Stomach smooth muscle (tissue), 2 donors: Measurements from ENCODE around the gene KCNH2.
"Not testable (repeated sequence)": the region's sequence is repeated elsewhere in the genome, so short reads cannot be mapped to it uniquely, and the experiment has no call there.

ENCODE experiments used
- H3K27ac ChIP-seq: one replicate; pipeline ENCODE4 v1.7.0; 2013; ENCODE audit warnings: mild to moderate bottlenecking, low read length, inconsistent platforms
- H3K27me3 ChIP-seq, 2 donors: one replicate each; pipeline ENCODE4 v1.7.0; 2013; ENCODE audit warnings: low read length in 2 of 2; ENCODE audit not compliant: insufficient read depth in 2 of 2, control insufficient read depth in 1 of 2
- H3K36me3 ChIP-seq, 2 donors: one replicate each; pipeline ENCODE4 v1.7.0; 2013; ENCODE audit warnings: low read length in 2 of 2; ENCODE audit not compliant: control insufficient read depth in 2 of 2, insufficient read depth in 2 of 2
- H3K4me1 ChIP-seq: one replicate; pipeline ENCODE4 v1.7.0; 2013; ENCODE audit warnings: low read length; ENCODE audit not compliant: control insufficient read depth, insufficient read depth
- H3K4me3 ChIP-seq, 2 donors: one replicate each; pipeline ENCODE4 v1.7.0; 2013; ENCODE audit warnings: low read length in 2 of 2
- H3K9ac ChIP-seq, 2 donors: one replicate each; pipeline ENCODE4 v1.7.0; 2013; ENCODE audit warnings: low read length in 2 of 2, mild to moderate bottlenecking in 1 of 2
- H3K9me3 ChIP-seq, 2 donors: one replicate each; pipeline ENCODE4 v1.7.0; 2013; ENCODE audit warnings: low read length in 2 of 2; ENCODE audit not compliant: control insufficient read depth in 2 of 2
- donor health status: healthy.
- donor health status: Pancreatic carcinoma.

The KCNH2 gene

GRCh38 chr7:150910996-150911422, 67.1 kb downstream of the KCNH2 start:
- peaks cover 0 to 2% of the 10 kb centered on the region in 2 donors for H3K27me3 ChIP-seq
- no peak overlapping the region for H3K27ac ChIP-seq
- H3K9me3 ChIP-seq = no peaks in the 10 kb centered on the region
- no peak overlapping the region for H3K4me3 ChIP-seq
- H3K36me3 ChIP-seq = no peaks in the 10 kb centered on the region
- no peaks in the 10 kb centered on the region for H3K4me1 ChIP-seq
- no peak overlapping the region for H3K9ac ChIP-seq

GRCh38 chr7:150910305-150910995, 67.7 kb downstream of the KCNH2 start:
- H3K9me3 ChIP-seq, H3K4me3 ChIP-seq, H3K27me3 ChIP-seq, H3K27ac ChIP-seq, H3K4me1 ChIP-seq, H3K9ac ChIP-seq, H3K36me3 ChIP-seq: not testable (repeated sequence)

- Histone ChIP-seq H3K27me3 (no peaks in the 10 kb centered on the region), H3K27ac (no peak overlapping the region), H3K9me3 (no peaks in the 10 kb centered on the region), H3K4me3 (no peak overlapping the region), H3K36me3 (no peaks in the 10 kb centered on the region), H3K4me1 (peaks cover 1% of the 10 kb centered on the region), H3K9ac (no peak overlapping the region)
Observed at GRCh38 chr7:150909200-150909995, 68.7 kb downstream of the KCNH2 start.

GRCh38 chr7:150908173-150908572, 69.9 kb downstream of the KCNH2 start:
- H3K4me3 ChIP-seq = no peak overlapping the region
- no peaks in the 10 kb centered on the region for H3K36me3 ChIP-seq
- H3K4me1 ChIP-seq = peaks cover 11% of the 10 kb centered on the region
- no peaks in the 10 kb centered on the region for H3K9me3 ChIP-seq
- no peak overlapping the region for H3K9ac ChIP-seq
- no peak overlapping the region for H3K27ac ChIP-seq
- no peaks in the 10 kb centered on the region for H3K27me3 ChIP-seq

GRCh38 chr7:150904011-150904909, 73.9 kb downstream of the KCNH2 start:
- Histone ChIP-seq H3K27me3 (no peaks in the 10 kb centered on the region), H3K4me1 (peaks cover 28% of the 10 kb centered on the region), H3K9ac (no peak overlapping the region), H3K27ac (peak overlapping the region; percentile 60), H3K4me3 (peak overlapping the region in 1 of 2 donors; percentile 47), H3K9me3 (no peaks in the 10 kb centered on the region), H3K36me3 (no peaks in the 10 kb centered on the region)

GRCh38 chr7:150903606-150904005, 74.5 kb downstream of the KCNH2 start:
- Histone ChIP-seq H3K9me3 (no peaks in the 10 kb centered on the region), H3K4me1 (peaks cover 32% of the 10 kb centered on the region), H3K27me3 (no peaks in the 10 kb centered on the region), H3K4me3 (no peak overlapping the region), H3K9ac (no peak overlapping the region), H3K36me3 (no peaks in the 10 kb centered on the region), H3K27ac (peak overlapping the region; percentile 60)

- no peak overlapping the region for H3K4me3 ChIP-seq
- H3K27me3 ChIP-seq = no peaks in the 10 kb centered on the region
- no peaks in the 10 kb centered on the region for H3K36me3 ChIP-seq
- peaks cover 39% of the 10 kb centered on the region for H3K4me1 ChIP-seq
- H3K27ac ChIP-seq = peak overlapping the region; percentile 53
- H3K9ac ChIP-seq = no peak overlapping the region
- no peaks in the 10 kb centered on the region for H3K9me3 ChIP-seq
Observed at GRCh38 chr7:150902078-150903033, 75.8 kb downstream of the KCNH2 start.

- Histone ChIP-seq H3K9me3 (no peaks in the 10 kb centered on the region), H3K27ac (peak overlapping the region; percentile 53), H3K4me3 (no peak overlapping the region), H3K4me1 (peaks cover 39% of the 10 kb centered on the region), H3K36me3 (no peaks in the 10 kb centered on the region), H3K27me3 (peaks cover 0 to 6% of the 10 kb centered on the region in 2 donors), H3K9ac (no peak overlapping the region)
Observed at GRCh38 chr7:150901160-150902035, 76.7 kb downstream of the KCNH2 start.

GRCh38 chr7:150900675-150901074, 77.4 kb downstream of the KCNH2 start:
- Histone ChIP-seq H3K9me3 (no peaks in the 10 kb centered on the region), H3K36me3 (no peaks in the 10 kb centered on the region), H3K27me3 (peaks cover 0 to 11% of the 10 kb centered on the region in 2 donors), H3K9ac (no peak overlapping the region), H3K27ac (no peak overlapping the region), H3K4me1 (peaks cover 39% of the 10 kb centered on the region), H3K4me3 (no peak overlapping the region)
